Measurements from ENCODE around the gene EPHB1. TPM values are rescaled to one million over a fixed set of nuclear protein-coding genes. Genes with fewer than 3 reads are reported as not detected.

EPHB1 gene
- total RNA-seq, 1 experiment from 2014 or later = 0.86 TPM

DNA sequence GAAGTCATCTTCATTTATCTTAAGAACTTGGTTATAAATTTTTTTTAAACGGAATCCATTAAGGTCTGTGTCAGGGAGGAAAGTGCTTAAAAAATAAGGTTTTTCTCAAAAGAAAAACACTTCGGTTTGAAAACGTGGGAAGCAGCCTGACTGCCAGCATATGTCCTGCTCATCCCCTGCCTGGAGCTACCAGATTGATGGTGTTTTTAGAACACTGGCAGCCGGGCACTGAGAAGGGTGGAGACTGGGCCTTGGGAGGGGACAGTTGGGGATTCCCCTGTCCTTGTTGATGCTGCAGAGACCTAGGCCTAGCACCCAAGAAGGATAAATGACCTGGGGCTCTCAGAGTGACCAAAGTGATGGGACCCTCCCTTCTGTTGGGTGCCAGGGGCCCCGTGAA lies 296.9 kb downstream of the EPHB1 start (continued):
- TF ChIP-seq, protein P1, sequence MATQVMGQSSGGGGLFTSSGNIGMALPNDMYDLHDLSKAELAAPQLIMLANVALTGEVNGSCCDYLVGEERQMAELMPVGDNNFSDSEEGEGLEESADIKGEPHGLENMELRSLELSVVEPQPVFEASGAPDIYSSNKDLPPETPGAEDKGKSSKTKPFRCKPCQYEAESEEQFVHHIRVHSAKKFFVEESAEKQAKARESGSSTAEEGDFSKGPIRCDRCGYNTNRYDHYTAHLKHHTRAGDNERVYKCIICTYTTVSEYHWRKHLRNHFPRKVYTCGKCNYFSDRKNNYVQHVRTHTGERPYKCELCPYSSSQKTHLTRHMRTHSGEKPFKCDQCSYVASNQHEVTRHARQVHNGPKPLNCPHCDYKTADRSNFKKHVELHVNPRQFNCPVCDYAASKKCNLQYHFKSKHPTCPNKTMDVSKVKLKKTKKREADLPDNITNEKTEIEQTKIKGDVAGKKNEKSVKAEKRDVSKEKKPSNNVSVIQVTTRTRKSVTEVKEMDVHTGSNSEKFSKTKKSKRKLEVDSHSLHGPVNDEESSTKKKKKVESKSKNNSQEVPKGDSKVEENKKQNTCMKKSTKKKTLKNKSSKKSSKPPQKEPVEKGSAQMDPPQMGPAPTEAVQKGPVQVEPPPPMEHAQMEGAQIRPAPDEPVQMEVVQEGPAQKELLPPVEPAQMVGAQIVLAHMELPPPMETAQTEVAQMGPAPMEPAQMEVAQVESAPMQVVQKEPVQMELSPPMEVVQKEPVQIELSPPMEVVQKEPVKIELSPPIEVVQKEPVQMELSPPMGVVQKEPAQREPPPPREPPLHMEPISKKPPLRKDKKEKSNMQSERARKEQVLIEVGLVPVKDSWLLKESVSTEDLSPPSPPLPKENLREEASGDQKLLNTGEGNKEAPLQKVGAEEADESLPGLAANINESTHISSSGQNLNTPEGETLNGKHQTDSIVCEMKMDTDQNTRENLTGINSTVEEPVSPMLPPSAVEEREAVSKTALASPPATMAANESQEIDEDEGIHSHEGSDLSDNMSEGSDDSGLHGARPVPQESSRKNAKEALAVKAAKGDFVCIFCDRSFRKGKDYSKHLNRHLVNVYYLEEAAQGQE (IDR thresholded peaks at IDR 0.05; ENCODE audit: low read depth) = no peak
- TF ChIP-seq RAD21 (IDR thresholded peaks at IDR 0.05; ENCODE audit: low read depth) = no peak
- no peak for TF ChIP-seq SP1 (IDR thresholded peaks at IDR 0.05; ENCODE audit: low read depth)
- no peak for TF ChIP-seq MAX (IDR thresholded peaks at IDR 0.05)
- TF ChIP-seq YY1 (IDR thresholded peaks at IDR 0.05; ENCODE audit: extremely low read depth, insufficient replicate concordance, low read depth, low read length) = no peak
- no peak for TF ChIP-seq CBX3 (IDR thresholded peaks at IDR 0.05; ENCODE audit: low read depth)
- TF ChIP-seq CEBPB (IDR thresholded peaks at IDR 0.05; ENCODE audit: low read depth) = no peak
- no peak for TF ChIP-seq EGR1 (IDR thresholded peaks at IDR 0.05; ENCODE audit: low read depth)
- TF ChIP-seq, protein P2, sequence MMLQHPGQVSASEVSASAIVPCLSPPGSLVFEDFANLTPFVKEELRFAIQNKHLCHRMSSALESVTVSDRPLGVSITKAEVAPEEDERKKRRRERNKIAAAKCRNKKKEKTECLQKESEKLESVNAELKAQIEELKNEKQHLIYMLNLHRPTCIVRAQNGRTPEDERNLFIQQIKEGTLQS (IDR thresholded peaks at IDR 0.05) = no peak
- no peak for TF ChIP-seq ZNF274 (IDR thresholded peaks at IDR 0.05; ENCODE audit: low read depth, low read length)

GRCh38 chr3:135093121-135093520 lies 298.1 kb downstream of the EPHB1 start:
- ATAC-seq (no peak), DNase-seq (ENCODE audit: low read depth, low spot score) (no peak)
- ChIA-PET CTCF (no interaction called here), RAD21 (ENCODE audit: low non-redundant PET in 1 of 2, low total read pairs in 2 of 2, uncharacterized antibody in 2 of 2, unreplicated experiment in 2 of 2) (no interaction called here), POLR2A (no interaction called here)
- peaks cover 31% of the 10 kb centered on the region for H3K27me3 ChIP-seq (ENCODE audit: insufficient read depth, low read length)
- H2AFZ ChIP-seq (ENCODE audit: low read depth, low read length, poor library complexity, severe bottlenecking) = no peak overlapping the region
- no peak overlapping the region for H3K4me3 ChIP-seq (replicated peaks in 1 of 2; ENCODE audit: low read depth in 1 of 2, low read length in 2 of 2)
- intact Hi-C loops (cut with micrococcal nuclease) = no loop called here
- no peak overlapping the region for H3K4me2 ChIP-seq (ENCODE audit: low read length)
- no peak overlapping the region for H3K9ac ChIP-seq (ENCODE audit: low read length)
- H3K4me1 ChIP-seq (ENCODE audit: control insufficient read depth in 1 of 2, insufficient read depth in 2 of 2, low read length in 2 of 2) = no peaks in the 10 kb centered on the region
- no peaks in the 10 kb centered on the region for H3K36me3 ChIP-seq (ENCODE audit: control insufficient read depth in 1 of 2, insufficient read depth in 2 of 2, low read length in 2 of 2)
- no peaks in the 10 kb centered on the region; the same call in 1 of the 2 replicates for H4K20me1 ChIP-seq (ENCODE audit: insufficient read depth)
- no peaks in the 10 kb centered on the region for H3K9me3 ChIP-seq (ENCODE audit: control insufficient read depth in 1 of 2, insufficient read depth in 1 of 2, low read depth in 1 of 2, low read length in 2 of 2)
- no TSS peak for BruUV-seq (replicated peaks)
- no peaks in the 10 kb centered on the region for H3K79me2 ChIP-seq (ENCODE audit: insufficient read depth, low read length)
- no peak overlapping the region for H3K27ac ChIP-seq (ENCODE audit: low read depth, low read length)
- H3K9me2 ChIP-seq (ENCODE audit: insufficient read depth) = no peaks in the 10 kb centered on the region
- TF ChIP-seq JUND (IDR thresholded peaks at IDR 0.05) (no peak), FOSL1 (IDR thresholded peaks at IDR 0.05; ENCODE audit: low read depth) (no peak), CEBPB (IDR thresholded peaks at IDR 0.05; ENCODE audit: low read depth) (no peak), EGR1 (IDR thresholded peaks at IDR 0.05; ENCODE audit: low read depth) (no peak), TCF7L2 (IDR thresholded peaks at IDR 0.05; ENCODE audit: borderline replicate concordance, extremely low read depth, insufficient read depth, insufficient read length) (no peak), ELF1 (IDR thresholded peaks at IDR 0.05; ENCODE audit: borderline replicate concordance, low read depth) (no peak), EZH2phosphoT487 (IDR thresholded peaks at IDR 0.05; ENCODE audit: borderline replicate concordance) (no peak), ZNF274 (IDR thresholded peaks at IDR 0.05; ENCODE audit: low read depth, low read length) (no peak), SRF (IDR thresholded peaks at IDR 0.05; ENCODE audit: low read depth) (no peak), MAX (IDR thresholded peaks at IDR 0.05) (no peak), SIN3A (IDR thresholded peaks at IDR 0.05; ENCODE audit: low read depth) (no peak), ZBTB33 (IDR thresholded peaks at IDR 0.05; ENCODE audit: extremely low read depth, insufficient replicate concordance, low read length) (no peak), POLR2AphosphoS5 (IDR thresholded peaks at IDR 0.05; ENCODE audit: low read depth, low read length) (no peak), ZFX (IDR thresholded peaks at IDR 0.05) (no peak), EZH2 (IDR thresholded peaks at IDR 0.05) (no peak), CBX3 (IDR thresholded peaks at IDR 0.05; ENCODE audit: low read depth) (no peak)
- TF ChIP-seq, protein P2 (IDR thresholded peaks at IDR 0.05) = no peak

Measured in HCT116 (cell line).